ENCODE data around the gene PSMA5.

PSMA5 gene

DNA sequence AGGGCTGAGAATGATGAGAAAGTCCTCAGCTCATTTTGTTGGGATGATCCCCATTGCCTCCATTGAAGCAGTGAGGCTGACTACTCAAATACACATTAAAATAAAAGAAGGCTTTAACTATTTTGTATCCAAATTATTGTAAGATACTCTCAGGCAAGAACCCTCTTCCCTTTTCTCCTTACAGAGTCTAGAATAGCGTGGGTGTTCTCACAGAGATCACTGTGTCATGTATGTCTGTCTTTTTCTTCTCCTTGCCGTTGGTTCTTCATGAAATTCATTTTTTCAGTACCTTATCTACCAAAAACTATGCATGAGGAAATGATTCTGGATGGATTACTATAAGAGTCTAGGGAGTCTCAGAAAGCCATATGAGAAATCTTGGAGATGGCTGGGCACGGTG lies 58.6 kb downstream of the PSMA5 start:
- DNase-seq (ENCODE audit: low read depth): no peak

DNA sequence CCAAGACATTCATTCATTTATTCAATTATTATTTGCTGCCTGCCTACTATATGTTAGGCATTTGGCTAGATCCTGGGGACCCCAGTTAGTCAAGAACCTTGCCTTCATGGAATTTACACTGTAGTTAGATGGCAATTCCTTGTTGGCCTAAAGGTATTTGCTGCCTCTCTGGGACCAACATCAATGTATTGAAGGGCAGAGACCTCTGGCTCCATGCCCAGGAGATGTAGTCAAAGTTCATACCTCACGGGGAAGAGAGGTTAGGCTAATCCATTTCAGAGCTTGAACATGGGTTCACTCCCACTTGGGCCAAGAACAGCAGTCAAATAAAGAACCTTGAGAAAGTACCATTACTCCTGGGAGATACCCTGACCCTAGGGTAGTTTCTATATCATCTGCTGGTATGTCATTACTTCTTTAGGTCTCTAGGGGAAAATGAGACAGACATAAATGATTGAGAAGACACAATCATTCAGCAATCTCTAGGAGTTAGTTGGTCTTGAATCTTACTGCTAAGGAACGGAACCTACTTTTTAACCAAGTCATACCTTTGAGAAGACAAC lies 60.5 kb downstream of the PSMA5 start:
- DNase-seq (ENCODE audit: low read depth): no peak

DNA sequence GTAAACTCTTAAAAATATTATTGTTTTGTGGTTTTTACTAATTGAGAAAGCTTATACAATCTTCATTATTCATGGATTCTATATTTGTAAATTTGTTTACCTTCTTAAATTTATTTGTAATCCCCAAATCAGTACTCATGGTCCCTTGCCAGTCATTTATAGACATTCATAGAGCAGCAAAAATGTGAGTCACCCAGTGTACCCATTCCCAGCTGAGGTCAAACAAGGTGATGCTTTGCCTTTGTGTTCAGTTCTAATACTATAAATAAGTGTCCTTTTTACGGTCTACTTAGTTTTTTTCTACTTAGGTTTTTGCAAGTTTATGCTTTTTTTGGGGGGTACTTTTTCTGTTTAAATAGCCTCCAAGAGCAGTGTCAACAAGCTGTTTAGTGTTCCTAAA lies 64.6 kb downstream of the PSMA5 start:
- no peak for DNase-seq (ENCODE audit: low read depth)

DNA sequence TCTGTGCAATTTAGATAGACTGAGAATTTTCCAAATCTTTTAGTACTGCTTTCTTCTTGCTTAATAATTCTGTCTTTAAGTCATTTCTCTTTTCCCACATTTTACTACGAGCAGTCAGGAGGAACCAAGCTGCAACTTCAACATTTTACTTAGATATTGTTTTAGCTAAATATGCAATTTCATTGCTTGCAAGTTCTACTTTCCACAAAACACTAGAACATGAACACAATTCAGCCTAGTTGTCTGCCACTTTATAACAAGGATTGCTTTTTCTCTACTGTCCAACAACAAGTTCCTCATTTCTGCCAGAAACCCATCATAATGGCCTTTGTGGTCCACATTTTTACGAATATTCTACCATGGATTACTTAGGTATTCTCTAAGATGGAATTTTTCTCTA lies 65.2 kb downstream of the PSMA5 start:
- DNase-seq (ENCODE audit: low read depth): no peak

DNA sequence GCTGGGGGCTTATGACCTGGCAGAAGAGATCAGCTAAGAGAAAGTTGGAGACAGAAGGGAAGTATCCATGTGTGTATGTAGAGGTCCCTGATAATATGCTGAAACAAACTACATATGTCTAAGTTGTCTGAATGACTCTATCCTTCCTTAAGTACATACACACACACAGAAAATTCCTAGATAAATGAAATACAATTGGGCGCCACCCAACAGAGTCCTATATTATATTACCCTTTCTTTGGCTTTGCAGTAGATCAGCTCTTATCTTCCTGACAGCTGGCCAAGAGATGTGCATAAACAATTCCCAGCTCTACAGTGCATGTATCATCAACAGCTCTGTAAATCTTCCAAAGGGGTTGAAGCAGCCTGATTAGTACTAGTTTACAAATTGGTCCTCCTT lies 68.6 kb downstream of the PSMA5 start:
- no peak for DNase-seq (ENCODE audit: low read depth)

DNA sequence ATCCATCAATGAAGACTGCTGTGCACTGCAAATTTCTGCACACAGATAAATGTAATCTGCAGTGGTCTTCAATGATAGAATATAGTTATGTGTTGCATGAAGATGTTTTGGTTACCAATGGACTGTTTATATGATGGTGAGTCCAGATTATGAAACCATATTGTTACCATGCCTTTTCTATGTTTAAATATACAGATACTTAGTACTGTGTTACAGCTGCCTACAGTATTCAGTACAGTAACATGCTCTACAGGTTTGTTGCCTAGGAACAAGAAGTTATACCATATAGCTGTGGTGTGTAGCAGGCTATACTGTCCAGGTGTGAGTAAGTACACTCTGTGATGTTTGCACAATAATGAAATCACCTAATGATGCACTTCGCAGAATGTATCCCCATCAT lies 69.3 kb downstream of the PSMA5 start:
- DNase-seq (ENCODE audit: low read depth): no peak

DNA sequence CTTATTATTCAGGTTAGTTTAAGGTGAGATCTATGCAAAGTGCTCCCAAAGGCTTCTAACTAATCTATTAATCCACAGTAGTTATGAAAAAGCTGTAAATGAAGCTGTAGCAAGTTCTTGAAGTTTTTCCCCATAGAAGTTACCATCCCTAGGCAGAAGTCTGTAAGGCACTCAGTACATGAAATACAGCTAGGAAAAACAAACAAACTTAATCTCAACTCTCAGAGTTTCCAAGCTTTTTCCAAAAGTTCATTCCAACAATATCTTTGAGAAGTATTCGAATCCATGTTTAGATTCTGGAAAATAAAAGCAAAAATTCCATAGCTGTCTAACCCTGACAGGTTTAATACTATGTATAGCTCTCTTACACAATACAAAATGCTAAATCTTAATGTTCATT lies 69.7 kb downstream of the PSMA5 start:
- no peak for DNase-seq (ENCODE audit: low read depth)

DNA sequence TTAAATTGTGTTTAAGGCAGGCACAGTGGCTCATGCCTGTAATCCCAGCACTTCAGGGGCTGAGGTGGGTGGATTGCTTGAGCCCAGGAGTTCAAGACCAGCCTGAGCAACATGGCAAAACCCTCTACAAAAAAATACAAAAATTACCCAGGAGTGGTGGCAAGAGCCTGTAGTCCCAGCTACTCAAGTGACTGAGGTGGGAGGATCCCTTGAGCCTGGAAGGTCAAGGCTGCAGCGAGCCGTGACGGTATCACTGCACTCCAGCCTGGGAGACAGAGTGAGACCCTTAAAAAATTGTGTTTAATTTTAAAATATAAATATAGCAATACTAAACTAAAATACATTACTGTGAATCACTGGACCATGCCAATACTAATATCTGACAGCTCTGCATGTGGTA lies 71.3 kb downstream of the PSMA5 start:
- DNase-seq (ENCODE audit: low read depth): no peak

DNA sequence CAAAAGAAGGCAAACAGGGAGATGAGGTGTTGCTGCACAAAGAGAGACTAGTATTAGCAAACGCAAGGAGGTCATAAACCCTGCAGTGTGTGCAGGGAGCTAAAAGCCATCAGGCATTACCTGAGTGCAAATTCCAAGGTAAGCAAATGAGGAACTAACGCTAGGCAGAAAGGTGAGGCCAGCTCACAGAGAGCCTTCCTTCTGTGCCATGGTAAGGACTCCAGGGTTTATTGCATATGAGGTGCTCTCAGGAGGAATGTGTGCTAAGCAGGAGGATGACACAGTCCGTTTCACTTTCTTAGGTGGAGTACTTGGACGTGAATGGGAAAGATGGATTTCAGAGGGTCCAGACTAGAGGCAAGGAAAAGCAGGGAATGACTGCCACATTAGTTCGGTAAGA lies 74.8 kb downstream of the PSMA5 start:
- no peak for DNase-seq (ENCODE audit: low read depth)

DNA sequence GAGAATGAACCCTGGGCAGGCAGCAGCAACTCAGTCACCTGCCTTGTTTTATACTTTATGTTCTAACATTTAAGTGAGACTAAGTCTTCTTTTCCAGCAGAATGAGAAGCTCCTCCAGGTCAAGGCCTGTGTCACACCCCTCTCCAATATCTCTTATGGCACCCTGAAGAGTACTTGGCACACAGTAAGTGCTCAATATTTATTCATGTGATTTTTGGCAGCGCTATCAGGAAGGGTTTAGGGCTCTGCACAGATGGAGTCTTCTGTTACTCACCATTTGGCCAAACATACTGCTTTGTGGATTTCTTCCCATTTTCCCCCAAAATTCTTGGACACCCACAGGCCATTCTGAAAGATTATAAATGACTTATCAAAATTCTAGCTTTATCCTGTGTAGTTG lies 75.6 kb downstream of the PSMA5 start:
- no peak for DNase-seq (ENCODE audit: low read depth)

DNA sequence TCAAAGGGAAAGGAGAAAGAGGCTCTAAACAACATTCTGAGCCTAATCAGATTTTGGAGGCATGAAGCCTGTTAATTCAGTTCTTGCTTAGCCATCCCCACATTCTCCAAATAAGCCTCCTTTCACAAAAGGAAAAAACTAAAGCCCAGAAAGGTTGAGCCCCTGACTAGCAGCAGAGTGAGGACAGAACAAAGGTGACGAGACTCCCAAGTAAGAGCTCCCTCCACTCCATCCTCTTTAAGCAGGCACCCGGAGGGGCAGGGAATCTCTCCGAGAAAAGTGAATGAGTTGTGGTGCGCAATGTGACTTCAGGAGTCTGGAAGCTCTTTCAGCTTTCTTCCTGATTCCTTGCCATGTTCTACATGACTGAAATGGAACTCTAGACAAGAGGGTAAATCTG lies 76.1 kb downstream of the PSMA5 start:
- DNase-seq (ENCODE audit: low read depth): no peak
